Measurements from ENCODE around the gene GAS2L3. TPM values are rescaled to one million over a fixed set of nuclear protein-coding genes. Genes with fewer than 3 reads are reported as not detected.
"Not testable (repeated sequence)": the region's sequence is repeated elsewhere in the genome, so short reads cannot be mapped to it uniquely, and the experiment has no call there.

The GAS2L3 gene
- total and polyA plus RNA-seq, 8 donors = 0.56 to 5.5 (median 0.81) TPM

GRCh38 chr12:100601626-100602025 is 28.1 kb downstream of the GAS2L3 start:
- Histone ChIP-seq H3K27me3 (peaks cover 0 to 6% (median 2%) of the 10 kb centered on the region in 4 donors), H3K27ac (no peak overlapping the region), H3K4me1 (peaks cover 13 to 14% (median 14%) of the 10 kb centered on the region in 3 donors), H3K36me3 (no peaks in the 10 kb centered on the region), H3K4me3 (no peak overlapping the region), H3K9me3 (no peaks in the 10 kb centered on the region)
- DNase-seq (no peak), FAIRE-seq (peak; percentile 51), ATAC-seq (peak; percentile 22 to 90 (median 63))
- 5 to 10% methylated on average over 1 of the region's 1 CpG for WGBS, 2 donors
- intact Hi-C loops (cut with DNase I) = no loop called here
- TF ChIP-seq, protein P1, sequence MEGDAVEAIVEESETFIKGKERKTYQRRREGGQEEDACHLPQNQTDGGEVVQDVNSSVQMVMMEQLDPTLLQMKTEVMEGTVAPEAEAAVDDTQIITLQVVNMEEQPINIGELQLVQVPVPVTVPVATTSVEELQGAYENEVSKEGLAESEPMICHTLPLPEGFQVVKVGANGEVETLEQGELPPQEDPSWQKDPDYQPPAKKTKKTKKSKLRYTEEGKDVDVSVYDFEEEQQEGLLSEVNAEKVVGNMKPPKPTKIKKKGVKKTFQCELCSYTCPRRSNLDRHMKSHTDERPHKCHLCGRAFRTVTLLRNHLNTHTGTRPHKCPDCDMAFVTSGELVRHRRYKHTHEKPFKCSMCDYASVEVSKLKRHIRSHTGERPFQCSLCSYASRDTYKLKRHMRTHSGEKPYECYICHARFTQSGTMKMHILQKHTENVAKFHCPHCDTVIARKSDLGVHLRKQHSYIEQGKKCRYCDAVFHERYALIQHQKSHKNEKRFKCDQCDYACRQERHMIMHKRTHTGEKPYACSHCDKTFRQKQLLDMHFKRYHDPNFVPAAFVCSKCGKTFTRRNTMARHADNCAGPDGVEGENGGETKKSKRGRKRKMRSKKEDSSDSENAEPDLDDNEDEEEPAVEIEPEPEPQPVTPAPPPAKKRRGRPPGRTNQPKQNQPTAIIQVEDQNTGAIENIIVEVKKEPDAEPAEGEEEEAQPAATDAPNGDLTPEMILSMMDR (IDR thresholded peaks at IDR 0.05) = no peak

DNA sequence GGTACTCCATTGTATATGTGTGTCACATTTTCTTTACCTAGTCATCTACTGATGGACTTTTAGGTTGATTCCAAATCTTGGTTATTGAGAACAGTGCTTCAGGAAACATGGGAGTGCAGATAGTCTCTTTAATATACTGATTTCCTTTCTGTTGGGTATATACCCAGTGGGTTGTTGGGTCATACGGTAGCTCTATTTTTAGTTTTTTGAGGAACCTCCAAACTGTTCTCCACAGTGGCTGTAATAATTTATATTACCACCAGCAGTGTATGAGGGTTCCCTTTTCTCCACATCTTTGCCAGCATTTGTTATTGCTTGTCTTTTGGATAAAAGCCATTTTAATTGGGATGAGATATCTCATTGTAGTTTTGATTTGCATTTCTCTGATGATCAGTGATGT is 29.5 kb downstream of the GAS2L3 start:
- H3K4me3 ChIP-seq; H3K27me3 ChIP-seq; FAIRE-seq; H3K36me3 ChIP-seq; DNase-seq; ATAC-seq; H3K27ac ChIP-seq; H3K9me3 ChIP-seq; intact Hi-C loops (cut with DNase I): not testable (repeated sequence)
- H3K4me1 ChIP-seq = peaks cover 13 to 14% (median 14%) of the 10 kb centered on the region in 3 donors
- WGBS, 2 donors = 78 to 80% methylated on average over 1 of the region's 1 CpG

- no peaks in the 10 kb centered on the region for H3K4me1 ChIP-seq
- TF ChIP-seq, protein P1 (IDR thresholded peaks at IDR 0.05) = no peak
- 90 to 100% methylated on average over 1 of the region's 1 CpG for WGBS, 2 donors
- H3K27me3 ChIP-seq = no peaks in the 10 kb centered on the region
- no peak for FAIRE-seq
- no peaks in the 10 kb centered on the region for H3K36me3 ChIP-seq
- H3K4me3 ChIP-seq = no peak overlapping the region
- DNase-seq = peak in 1 of 6 donors; percentile 34
- intact Hi-C loops (cut with DNase I) = no loop called here
- no peak overlapping the region for H3K27ac ChIP-seq
- no peaks in the 10 kb centered on the region for H3K9me3 ChIP-seq
- peak in 2 of 4 donors; percentile 23 to 72 for ATAC-seq
Measured at GRCh38 chr12:100608776-100609175, 35.3 kb downstream of the GAS2L3 start.

DNA sequence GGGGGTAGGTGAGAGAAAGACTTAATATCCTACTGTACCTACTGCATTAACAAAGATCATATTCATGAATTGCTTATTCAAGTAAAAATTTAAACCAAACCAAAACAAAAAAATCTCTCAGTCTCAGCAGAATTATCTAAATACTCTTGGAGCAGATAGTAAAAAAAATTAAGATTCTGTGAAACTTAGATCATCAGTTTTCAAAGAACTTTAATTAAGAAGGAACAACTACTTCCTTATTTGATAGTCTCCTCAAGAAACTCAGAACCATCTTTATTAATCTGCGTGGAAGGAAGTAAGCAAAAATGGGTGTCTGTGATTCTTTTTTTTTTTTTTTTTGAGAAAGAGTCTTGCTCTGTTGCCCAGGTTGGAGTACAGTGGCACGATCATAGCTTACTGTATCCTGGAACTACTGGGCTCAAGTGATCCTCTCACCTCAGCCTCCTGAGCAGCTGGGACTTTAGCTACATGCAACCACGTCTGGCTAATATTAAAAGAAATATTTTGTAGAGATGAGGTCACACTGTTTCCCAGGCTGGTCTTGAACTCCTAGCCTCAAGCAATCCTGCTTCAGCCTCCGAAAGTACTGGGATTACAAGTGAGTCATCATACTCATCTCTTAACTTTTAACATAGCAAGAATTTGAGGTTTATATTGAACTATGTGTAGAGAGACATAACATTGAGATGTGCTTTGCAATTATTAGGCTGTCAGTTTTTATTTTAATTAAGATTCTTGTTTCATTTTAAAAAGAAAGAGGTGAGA is 37.4 kb downstream of the GAS2L3 start:
- Histone ChIP-seq H3K4me1 (no peaks in the 10 kb centered on the region), H3K9me3 (no peaks in the 10 kb centered on the region), H3K27ac (no peak overlapping the region), H3K4me3 (no peak overlapping the region), H3K27me3 (no peaks in the 10 kb centered on the region), H3K36me3 (no peaks in the 10 kb centered on the region)
- ATAC-seq (no peak), FAIRE-seq (no peak), DNase-seq (no peak)
- intact Hi-C loops (cut with DNase I) = no loop called here
- whole genome bisulfite sequencing, 2 donors = 91 to 94% methylated on average over 4 of the region's 4 CpGs
- TF ChIP-seq, protein P1 (IDR thresholded peaks at IDR 0.05) = no peak

GRCh38 chr12:100612606-100613005 is 39.1 kb downstream of the GAS2L3 start:
- TF ChIP-seq, protein P1 (IDR thresholded peaks at IDR 0.05) = no peak
- peak; percentile 51 for FAIRE-seq
- Histone ChIP-seq H3K9me3 (no peaks in the 10 kb centered on the region), H3K4me3 (no peak overlapping the region), H3K4me1 (no peaks in the 10 kb centered on the region), H3K27ac (no peak overlapping the region), H3K27me3 (no peaks in the 10 kb centered on the region), H3K36me3 (no peaks in the 10 kb centered on the region)
- no peak for DNase-seq
- ATAC-seq = no peak
- WGBS, 2 donors = 95 to 97% methylated on average over 3 of the region's 3 CpGs
- intact Hi-C loops (cut with DNase I) = no loop called here
